HCT116 (cell line): ENCODE measurements around the gene MTA2. TPM values are rescaled to one million over a fixed set of nuclear protein-coding genes. Genes with fewer than 3 reads are reported as not detected.
A peak's percentile ranks its signal among the peaks of the same experiment; 100 is the strongest.

ENCODE experiments used
- ATAC-seq: fragments of 200-7000 bp; cut with Tn5 transposase; 2 replicates; pipeline ENCODE4 v1.9.1; 2020; ENCODE audit warnings: mild to moderate bottlenecking, moderate library complexity
- BruUV-seq: library from RNA; stranded (reverse); fragments of 400-500 nt; replicated peaks from 2 replicates; lab custom pipeline; 2021; lab: Mats Ljungman, UMichigan
- CTCF ChIA-PET: fragments of 300-600 bp; sonication (Branson Sonifier 250); formaldehyde crosslinking; loops from one replicate; lab custom pipeline; 2021; ENCODE audit warnings: antibody characterized with exemption; lab: Charles Lee
- POLR2A ChIA-PET: fragments of 300-600, 350-600 bp; sonication (Branson Sonifier 250); formaldehyde crosslinking; loops from one replicate; lab custom pipeline; 2021; ENCODE audit warnings: antibody characterized with exemption; lab: Charles Lee
- RAD21 ChIA-PET, 2 experiments: fragments of 300-600 bp; sonication (Branson Sonifier 250); formaldehyde crosslinking; loops; one replicate each; lab custom pipeline; 2023; ENCODE audit warnings: low total read pairs in 2 of 2; ENCODE audit not compliant: uncharacterized antibody in 2 of 2, unreplicated experiment in 2 of 2, low non-redundant PET in 1 of 2; lab: Charles Lee
- DNase-seq: peaks from one replicate; pipeline ENCODE4 v3.0.0-alpha.2; 2010; ENCODE audit warnings: low read depth, low spot score
- H2AFZ ChIP-seq: fragments of 200-600 bp; shearing (Covaris generic), sonication (generic); 2 replicates; pipeline ENCODE4 v1.6.1; 2017; ENCODE audit warnings: low read depth, mixed run types, mixed read lengths, antibody characterized with exemption, low read length; ENCODE audit not compliant: poor library complexity, severe bottlenecking
- H3K27ac ChIP-seq: 2 replicates; pipeline ENCODE4 v1.5.1; 2012; ENCODE audit warnings: low read depth, low read length
- H3K27me3 ChIP-seq: fragments of 200-600 bp; sonication (generic); 2 replicates; pipeline ENCODE4 v1.6.1; 2016; ENCODE audit warnings: mixed run types, low read length, mixed read lengths; ENCODE audit not compliant: insufficient read depth
- H3K36me3 ChIP-seq, 2 experiments: fragments of 200-500 bp in 1 of 2; fragments of 200-600 bp in 1 of 2; sonication (Bioruptor generic) in 1 of 2; sonication (generic) in 1 of 2; 2 replicates each; pipeline versions ENCODE4 v1.5.1 to v1.6.1; 2014 to 2016; ENCODE audit warnings: low read length in 2 of 2, inconsistent platforms in 1 of 2, mixed read lengths in 1 of 2, mixed run types in 1 of 2; ENCODE audit not compliant: insufficient read depth in 2 of 2, control insufficient read depth in 1 of 2
- H3K4me1 ChIP-seq, 2 experiments: fragments of 200-600 bp in 1 of 2; sonication (generic) in 1 of 2; 2 replicates each; pipeline versions ENCODE4 v1.5.1 to v1.6.1; 2012 to 2017; ENCODE audit warnings: low read length in 2 of 2, inconsistent platforms in 1 of 2, mild to moderate bottlenecking in 1 of 2, mixed read lengths in 1 of 2, mixed run types in 1 of 2, moderate library complexity in 1 of 2; ENCODE audit not compliant: insufficient read depth in 2 of 2, control insufficient read depth in 1 of 2
- H3K4me2 ChIP-seq: fragments of 200-600 bp; sonication (generic); 2 replicates; pipeline ENCODE4 v1.6.1; 2017; ENCODE audit warnings: mixed run types, low read length, mixed read lengths
- H3K4me3 ChIP-seq, 2 experiments: fragments of 200-600 bp in 1 of 2; sonication (generic) in 1 of 2; replicated peaks in 1 of 2; 2 replicates each; pipeline ENCODE4 v1.5.1; 2011 to 2016; ENCODE audit warnings: low read length in 2 of 2, control low read depth in 1 of 2, low read depth in 1 of 2, mild to moderate bottlenecking in 1 of 2, mixed read lengths in 1 of 2, mixed run types in 1 of 2
- H3K79me2 ChIP-seq: fragments of 200-600 bp; sonication (generic); 2 replicates; pipeline ENCODE4 v1.6.1; 2017; ENCODE audit warnings: mild to moderate bottlenecking, mixed run types, low read length, moderate library complexity, mixed read lengths; ENCODE audit not compliant: insufficient read depth
- H3K9ac ChIP-seq: fragments of 200-600 bp; sonication (generic); 2 replicates; pipeline ENCODE4 v1.6.1; 2016; ENCODE audit warnings: low read length, mixed read lengths
- H3K9me2 ChIP-seq: fragments of 200-600 bp; sonication (generic), shearing (Covaris generic); 2 replicates; pipeline ENCODE4 v1.6.1; 2017; ENCODE audit warnings: mixed run types, mild to moderate bottlenecking, moderate library complexity; ENCODE audit not compliant: insufficient read depth
- H3K9me3 ChIP-seq, 2 experiments: fragments of 200-500 bp in 1 of 2; fragments of 200-600 bp in 1 of 2; sonication (Bioruptor generic) in 1 of 2; sonication (generic) in 1 of 2; 2 replicates each; pipeline ENCODE4 v1.6.1; 2014 to 2017; ENCODE audit warnings: low read length in 2 of 2, mixed read lengths in 2 of 2, inconsistent platforms in 1 of 2, low read depth in 1 of 2, mild to moderate bottlenecking in 1 of 2, mixed run types in 1 of 2, moderate library complexity in 1 of 2; ENCODE audit not compliant: control insufficient read depth in 1 of 2, insufficient read depth in 1 of 2
- H4K20me1 ChIP-seq: fragments of 200-600 bp; sonication (generic), shearing (Covaris generic); 2 replicates; pipeline ENCODE4 v1.6.1; 2017; ENCODE audit warnings: mixed run types, mild to moderate bottlenecking, moderate library complexity; ENCODE audit not compliant: insufficient read depth
- CBX3 ChIP-seq: IDR thresholded peaks from 2 replicates; pipeline ENCODE4 v1.6.1; 2012; ENCODE audit warnings: low read depth
- CEBPB ChIP-seq: IDR thresholded peaks from 2 replicates; pipeline ENCODE4 v1.6.1; 2012; ENCODE audit warnings: low read depth
- EGR1 ChIP-seq: IDR thresholded peaks from 2 replicates; pipeline ENCODE4 v1.6.1; 2012; ENCODE audit warnings: low read depth
- ELF1 ChIP-seq: IDR thresholded peaks from 2 replicates; pipeline ENCODE4 v1.6.1; 2012; ENCODE audit warnings: low read depth, borderline replicate concordance
- EZH2 ChIP-seq: fragments of 200-600 bp; sonication (generic); IDR thresholded peaks from 2 replicates; pipeline ENCODE4 v1.6.1; 2017; ENCODE audit warnings: antibody characterized with exemption, mixed run types
- FOSL1 ChIP-seq: IDR thresholded peaks from 2 replicates; pipeline ENCODE4 v1.6.1; 2012; ENCODE audit warnings: low read depth
- JUND ChIP-seq: IDR thresholded peaks from 2 replicates; pipeline ENCODE4 v1.6.1; 2012
- POLR2A ChIP-seq: IDR thresholded peaks from 2 replicates; pipeline ENCODE4 v1.7.0; 2011; ENCODE audit warnings: borderline replicate concordance; ENCODE audit not compliant: insufficient read depth, insufficient read length; ENCODE audit errors: extremely low read depth
- POLR2AphosphoS5 ChIP-seq: IDR thresholded peaks from 2 replicates; pipeline ENCODE4 v1.6.1; 2011; ENCODE audit warnings: mild to moderate bottlenecking, low read depth, low read length, moderate library complexity
- SIN3A ChIP-seq: IDR thresholded peaks from 2 replicates; pipeline ENCODE4 v1.6.1; 2012; ENCODE audit warnings: low read depth
- SP1 ChIP-seq: IDR thresholded peaks from 2 replicates; pipeline ENCODE4 v1.6.1; 2012; ENCODE audit warnings: low read depth
- SRF ChIP-seq: IDR thresholded peaks from 2 replicates; pipeline ENCODE4 v1.6.1; 2012; ENCODE audit warnings: low read depth
- TCF7L2 ChIP-seq: IDR thresholded peaks from 2 replicates; pipeline ENCODE4 v1.7.0; 2011; ENCODE audit warnings: borderline replicate concordance, inconsistent platforms; ENCODE audit not compliant: insufficient read depth, insufficient read length; ENCODE audit errors: extremely low read depth
- YY1 ChIP-seq: IDR thresholded peaks from 2 replicates; pipeline ENCODE4 v1.6.1; 2011; ENCODE audit warnings: low read length, low read depth, moderate library complexity, mild to moderate bottlenecking; ENCODE audit not compliant: insufficient replicate concordance; ENCODE audit errors: extremely low read depth
- ZFX ChIP-seq: fragments of 450-650 bp; IDR thresholded peaks from 2 replicates; pipeline ENCODE4 v1.6.1; 2017
- intact Hi-C: fragments of 100-400 bp; cut with micrococcal nuclease; formaldehyde crosslinking; loops from 2 replicates; pipeline ENCODE4 v1.10.0; 2022
- total RNA-seq: library from RNA; stranded (reverse); gene quantifications from one replicate; pipeline ENCODE4 v1.2.1, GENCODE V29; 2021; ENCODE audit not compliant: unreplicated experiment
- TF ChIP-seq, protein P1 (sequence below), 3 experiments: fragments of 200-600 bp in 1 of 3; sonication (generic) in 1 of 3; IDR thresholded peaks in 2 of 3; conservative IDR thresholded peaks in 1 of 3; 2 replicates each; pipeline ENCODE4 v1.5.1; 2012 to 2017; ENCODE audit warnings: low read depth in 2 of 3, low read length in 2 of 3, antibody characterized with exemption in 1 of 3, borderline replicate concordance in 1 of 3, control low read depth in 1 of 3, mild to moderate bottlenecking in 1 of 3, mixed read lengths in 1 of 3, mixed run types in 1 of 3, moderate library complexity in 1 of 3; ENCODE audit not compliant: insufficient read depth in 1 of 3
- TF ChIP-seq, protein P2 (sequence below): IDR thresholded peaks from 2 replicates; pipeline ENCODE4 v1.6.1; 2012
- TF ChIP-seq, protein P3 (sequence below): IDR thresholded peaks from 2 replicates; pipeline ENCODE4 v1.6.1; 2011; ENCODE audit warnings: mild to moderate bottlenecking, low read length, moderate library complexity; ENCODE audit not compliant: insufficient replicate concordance; ENCODE audit errors: extremely low read depth
- TF ChIP-seq, protein P4 (sequence below): IDR thresholded peaks from 2 replicates; pipeline ENCODE4 v1.6.1; 2012; ENCODE audit warnings: low read depth

MTA2 gene
- total RNA-seq, 1 experiment from 2014 or later, result 98.9 TPM

DNA sequence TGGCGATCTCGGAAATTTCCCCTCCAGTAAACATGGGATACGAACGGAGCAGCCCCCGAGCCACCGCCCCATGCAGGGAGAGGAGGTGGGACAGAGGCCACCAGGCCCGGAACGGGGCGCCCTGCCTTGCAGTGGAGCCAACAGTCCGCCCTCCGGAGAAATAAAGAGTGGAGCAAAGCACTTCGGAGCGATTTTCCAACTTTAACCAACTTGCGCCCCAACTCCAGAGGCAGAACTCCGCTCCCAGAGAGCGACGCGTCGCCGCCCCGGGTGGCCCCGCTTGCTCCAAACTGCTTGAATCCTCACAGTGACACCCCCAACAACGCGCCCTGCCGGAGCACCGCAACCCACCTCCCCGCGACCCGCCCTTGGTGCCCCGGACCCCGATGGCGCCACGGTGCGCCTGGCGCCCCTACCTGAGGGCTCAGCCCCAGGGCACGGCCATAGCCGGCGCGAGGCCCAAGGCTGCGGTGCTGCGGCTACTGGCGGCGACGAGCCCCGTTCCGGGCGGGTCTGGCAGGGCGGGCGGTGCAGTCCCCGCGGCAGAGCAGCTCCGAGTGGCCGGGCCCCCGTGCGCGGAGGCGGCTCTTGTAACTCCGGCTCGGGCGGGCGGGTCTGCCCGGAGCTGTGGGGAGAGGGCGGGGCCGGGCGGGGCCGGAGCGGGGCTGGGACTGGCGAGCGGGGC is 55.3 kb downstream of the MTA2 start, which contains the start of gene AHNAK:
TSS of gene AHNAK (minus strand) at position 563 of the 685 bp plus-strand sequence. CDS start 10,708 bp downstream, outside the sequence.
- no peak for DNase-seq
- peaks cover 3% of the 10 kb centered on the region; the same call in 1 of the 2 replicates for H4K20me1 ChIP-seq
- peak; percentile 44 for ATAC-seq
- H3K9me2 ChIP-seq, result no peaks in the 10 kb centered on the region
- ChIA-PET RAD21 (interaction anchor here in 1 of 2 experiments (0.7 kb wide), 1 partner anchor 15 kb away, joined by 5 read pairs; no protein-coding TSS in a partner anchor), CTCF (interaction anchor here (0.7 to 2.0 kb wide), 2 partner anchors 11 to 122 kb away, joined by 4 to 8 read pairs; no protein-coding TSS in a partner anchor), POLR2A (interaction anchor here (0.6 to 2.8 kb wide), 9 partner anchors 10 to 295 kb away, joined by 3 to 16 read pairs (median 4); partner anchors contain the start of genes EEF1G and UQCC3)
- no peaks in the 10 kb centered on the region for H3K36me3 ChIP-seq
- intact Hi-C loops, result no loop called here
- peak within 1 kb of the TSS; percentile 91 to 98 for H3K4me3 ChIP-seq
- H3K27me3 ChIP-seq, result no peaks in the 10 kb centered on the region
- TSS peak; percentile 79 for BruUV-seq
- H3K9ac ChIP-seq, result peak within 1 kb of the TSS; percentile 100
- H3K4me2 ChIP-seq, result peak within 1 kb of the TSS; percentile 100
- peak within 1 kb of the TSS; percentile 95 for H3K27ac ChIP-seq
- H3K4me1 ChIP-seq, result peaks cover 49 to 72% of the 10 kb centered on the region in 2 experiments
- no peaks in the 10 kb centered on the region for H3K9me3 ChIP-seq
- H3K79me2 ChIP-seq, result peaks cover 52% of the 10 kb centered on the region
- no peak within 1 kb of the TSS for H2AFZ ChIP-seq
- TF ChIP-seq JUND (no peak), EGR1 (no peak), CEBPB (no peak), SIN3A (no peak), FOSL1 (no peak), CBX3 (no peak), EZH2 (no peak), SRF (no peak), ELF1 (no peak), POLR2AphosphoS5 (peak; percentile 90), ZFX (peak; percentile 64; the same call in 1 of the 2 replicates), YY1 (no peak), POLR2A (peak; percentile 73), TCF7L2 (no peak), SP1 (no peak)
- TF ChIP-seq, protein P1, sequence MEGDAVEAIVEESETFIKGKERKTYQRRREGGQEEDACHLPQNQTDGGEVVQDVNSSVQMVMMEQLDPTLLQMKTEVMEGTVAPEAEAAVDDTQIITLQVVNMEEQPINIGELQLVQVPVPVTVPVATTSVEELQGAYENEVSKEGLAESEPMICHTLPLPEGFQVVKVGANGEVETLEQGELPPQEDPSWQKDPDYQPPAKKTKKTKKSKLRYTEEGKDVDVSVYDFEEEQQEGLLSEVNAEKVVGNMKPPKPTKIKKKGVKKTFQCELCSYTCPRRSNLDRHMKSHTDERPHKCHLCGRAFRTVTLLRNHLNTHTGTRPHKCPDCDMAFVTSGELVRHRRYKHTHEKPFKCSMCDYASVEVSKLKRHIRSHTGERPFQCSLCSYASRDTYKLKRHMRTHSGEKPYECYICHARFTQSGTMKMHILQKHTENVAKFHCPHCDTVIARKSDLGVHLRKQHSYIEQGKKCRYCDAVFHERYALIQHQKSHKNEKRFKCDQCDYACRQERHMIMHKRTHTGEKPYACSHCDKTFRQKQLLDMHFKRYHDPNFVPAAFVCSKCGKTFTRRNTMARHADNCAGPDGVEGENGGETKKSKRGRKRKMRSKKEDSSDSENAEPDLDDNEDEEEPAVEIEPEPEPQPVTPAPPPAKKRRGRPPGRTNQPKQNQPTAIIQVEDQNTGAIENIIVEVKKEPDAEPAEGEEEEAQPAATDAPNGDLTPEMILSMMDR (IDR thresholded peaks at IDR 0.05 in 2 of 3, conservative IDR thresholded peaks at IDR 0.05 in 1 of 3; ENCODE audit: borderline replicate concordance in 1 of 3, insufficient read depth in 1 of 3, low read depth in 2 of 3, low read length in 2 of 3), result no peak
- TF ChIP-seq, protein P2, sequence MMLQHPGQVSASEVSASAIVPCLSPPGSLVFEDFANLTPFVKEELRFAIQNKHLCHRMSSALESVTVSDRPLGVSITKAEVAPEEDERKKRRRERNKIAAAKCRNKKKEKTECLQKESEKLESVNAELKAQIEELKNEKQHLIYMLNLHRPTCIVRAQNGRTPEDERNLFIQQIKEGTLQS, result no peak
- TF ChIP-seq, protein P3, sequence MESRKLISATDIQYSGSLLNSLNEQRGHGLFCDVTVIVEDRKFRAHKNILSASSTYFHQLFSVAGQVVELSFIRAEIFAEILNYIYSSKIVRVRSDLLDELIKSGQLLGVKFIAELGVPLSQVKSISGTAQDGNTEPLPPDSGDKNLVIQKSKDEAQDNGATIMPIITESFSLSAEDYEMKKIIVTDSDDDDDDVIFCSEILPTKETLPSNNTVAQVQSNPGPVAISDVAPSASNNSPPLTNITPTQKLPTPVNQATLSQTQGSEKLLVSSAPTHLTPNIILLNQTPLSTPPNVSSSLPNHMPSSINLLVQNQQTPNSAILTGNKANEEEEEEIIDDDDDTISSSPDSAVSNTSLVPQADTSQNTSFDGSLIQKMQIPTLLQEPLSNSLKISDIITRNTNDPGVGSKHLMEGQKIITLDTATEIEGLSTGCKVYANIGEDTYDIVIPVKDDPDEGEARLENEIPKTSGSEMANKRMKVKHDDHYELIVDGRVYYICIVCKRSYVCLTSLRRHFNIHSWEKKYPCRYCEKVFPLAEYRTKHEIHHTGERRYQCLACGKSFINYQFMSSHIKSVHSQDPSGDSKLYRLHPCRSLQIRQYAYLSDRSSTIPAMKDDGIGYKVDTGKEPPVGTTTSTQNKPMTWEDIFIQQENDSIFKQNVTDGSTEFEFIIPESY, result no peak
- TF ChIP-seq, protein P4, sequence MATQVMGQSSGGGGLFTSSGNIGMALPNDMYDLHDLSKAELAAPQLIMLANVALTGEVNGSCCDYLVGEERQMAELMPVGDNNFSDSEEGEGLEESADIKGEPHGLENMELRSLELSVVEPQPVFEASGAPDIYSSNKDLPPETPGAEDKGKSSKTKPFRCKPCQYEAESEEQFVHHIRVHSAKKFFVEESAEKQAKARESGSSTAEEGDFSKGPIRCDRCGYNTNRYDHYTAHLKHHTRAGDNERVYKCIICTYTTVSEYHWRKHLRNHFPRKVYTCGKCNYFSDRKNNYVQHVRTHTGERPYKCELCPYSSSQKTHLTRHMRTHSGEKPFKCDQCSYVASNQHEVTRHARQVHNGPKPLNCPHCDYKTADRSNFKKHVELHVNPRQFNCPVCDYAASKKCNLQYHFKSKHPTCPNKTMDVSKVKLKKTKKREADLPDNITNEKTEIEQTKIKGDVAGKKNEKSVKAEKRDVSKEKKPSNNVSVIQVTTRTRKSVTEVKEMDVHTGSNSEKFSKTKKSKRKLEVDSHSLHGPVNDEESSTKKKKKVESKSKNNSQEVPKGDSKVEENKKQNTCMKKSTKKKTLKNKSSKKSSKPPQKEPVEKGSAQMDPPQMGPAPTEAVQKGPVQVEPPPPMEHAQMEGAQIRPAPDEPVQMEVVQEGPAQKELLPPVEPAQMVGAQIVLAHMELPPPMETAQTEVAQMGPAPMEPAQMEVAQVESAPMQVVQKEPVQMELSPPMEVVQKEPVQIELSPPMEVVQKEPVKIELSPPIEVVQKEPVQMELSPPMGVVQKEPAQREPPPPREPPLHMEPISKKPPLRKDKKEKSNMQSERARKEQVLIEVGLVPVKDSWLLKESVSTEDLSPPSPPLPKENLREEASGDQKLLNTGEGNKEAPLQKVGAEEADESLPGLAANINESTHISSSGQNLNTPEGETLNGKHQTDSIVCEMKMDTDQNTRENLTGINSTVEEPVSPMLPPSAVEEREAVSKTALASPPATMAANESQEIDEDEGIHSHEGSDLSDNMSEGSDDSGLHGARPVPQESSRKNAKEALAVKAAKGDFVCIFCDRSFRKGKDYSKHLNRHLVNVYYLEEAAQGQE, result no peak
